Stimulated activated CD4-positive, alpha-beta T cell treated with anti-CD3 and anti-CD28 coated beads, Interleukin-1b, Interleukin-23, amount 100 ng/mL, for 24 hours (primary cell): ENCODE results near the gene BANF2.

Experiments
- DNase-seq, 4 experiments: peaks; one replicate each; pipeline ENCODE4 v3.0.0-alpha.2; 2020; ENCODE audit warnings: low read depth in 4 of 4, low spot score in 1 of 4

BANF2 gene

GRCh38 chr20:17732907-17733521 is 33.2 kb downstream of the BANF2 start:
- DNase-seq = no peak

DNA sequence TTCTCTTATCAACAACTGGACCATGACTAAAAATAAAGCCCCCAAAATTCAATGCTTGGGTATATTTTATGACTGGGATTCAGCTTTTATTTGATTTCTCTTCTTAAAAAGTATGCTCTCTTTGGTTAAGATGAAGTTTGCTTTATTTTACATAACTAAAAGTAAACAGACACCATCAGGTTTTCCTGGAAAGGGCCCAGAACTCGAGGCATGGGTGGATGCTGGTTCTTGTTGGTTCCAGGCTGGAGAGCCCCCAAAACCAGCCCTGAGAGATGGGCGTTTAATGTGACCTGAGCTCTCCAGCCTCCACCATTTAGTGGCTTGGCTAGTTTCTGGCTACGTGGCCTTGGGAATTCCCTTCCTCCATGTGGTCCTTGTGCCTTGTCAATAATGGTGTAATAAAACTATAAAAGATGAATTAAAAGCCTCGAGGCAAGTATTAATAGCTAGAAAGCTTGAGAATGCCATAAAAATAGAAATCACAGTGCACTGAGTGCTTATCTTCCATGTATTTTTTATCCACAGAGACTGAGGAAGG is 34.1 kb downstream of the BANF2 start:
- DNase-seq = no peak

DNA sequence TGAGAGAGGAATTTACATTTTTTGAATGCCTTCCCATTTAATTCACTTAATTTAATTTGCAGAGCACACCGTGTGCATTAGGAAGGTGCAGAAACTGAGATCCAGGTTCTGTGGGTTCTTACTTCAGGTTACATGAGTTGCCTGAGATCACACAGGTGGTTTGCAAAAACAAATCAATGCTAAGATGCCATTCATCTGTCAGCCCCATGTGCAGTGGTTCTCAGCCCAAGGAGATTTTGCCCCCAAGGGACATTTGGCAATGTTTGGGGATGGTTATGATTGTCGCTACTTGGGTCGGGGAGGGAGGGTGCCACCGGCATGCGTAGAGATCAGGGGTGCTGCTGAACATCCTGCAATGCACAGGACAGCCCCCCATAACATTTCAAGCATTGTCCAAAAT is 34.6 kb downstream of the BANF2 start:
- no peak for DNase-seq

DNA sequence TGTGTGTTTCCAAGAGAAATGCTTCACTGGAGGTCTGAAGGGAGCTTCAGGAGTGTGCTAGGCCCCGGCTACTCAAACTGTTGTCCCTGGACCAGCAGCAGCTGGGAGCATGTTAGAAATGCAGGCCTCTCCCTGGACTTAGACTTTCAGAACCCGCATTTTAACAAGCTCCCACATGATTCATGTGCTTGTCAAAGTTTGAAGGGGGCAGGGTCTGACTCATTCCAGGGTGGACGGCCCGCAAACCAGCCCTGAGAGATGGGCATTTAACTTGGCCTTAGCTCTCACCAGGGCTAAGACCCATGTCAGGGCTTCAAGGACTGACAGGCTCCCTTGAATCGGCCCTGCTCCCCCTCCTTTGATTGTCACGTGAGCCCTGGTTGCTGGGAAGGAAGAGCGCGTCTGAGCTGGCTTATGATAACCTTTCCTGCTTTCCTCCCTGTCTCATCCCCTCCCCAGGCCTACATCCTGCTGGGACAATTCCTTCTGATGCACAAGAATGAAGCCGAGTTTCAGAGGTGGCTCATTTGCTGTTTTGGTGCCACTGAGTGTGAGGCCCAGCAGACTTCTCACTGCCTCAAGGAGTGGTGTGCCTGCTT is 35.5 kb downstream of the BANF2 start:
- DNase-seq = no peak

- no peak for DNase-seq
Observed at GRCh38 chr20:17735959-17736621, 36.3 kb downstream of the BANF2 start.

- no peak for DNase-seq
Observed at GRCh38 chr20:17738154-17738553, 38.4 kb downstream of the BANF2 start.

- no peak for DNase-seq
Observed at GRCh38 chr20:17741220-17741619, 41.5 kb downstream of the BANF2 start.

- DNase-seq = no peak
Observed at GRCh38 chr20:17742731-17743130, 43.0 kb downstream of the BANF2 start.

DNA sequence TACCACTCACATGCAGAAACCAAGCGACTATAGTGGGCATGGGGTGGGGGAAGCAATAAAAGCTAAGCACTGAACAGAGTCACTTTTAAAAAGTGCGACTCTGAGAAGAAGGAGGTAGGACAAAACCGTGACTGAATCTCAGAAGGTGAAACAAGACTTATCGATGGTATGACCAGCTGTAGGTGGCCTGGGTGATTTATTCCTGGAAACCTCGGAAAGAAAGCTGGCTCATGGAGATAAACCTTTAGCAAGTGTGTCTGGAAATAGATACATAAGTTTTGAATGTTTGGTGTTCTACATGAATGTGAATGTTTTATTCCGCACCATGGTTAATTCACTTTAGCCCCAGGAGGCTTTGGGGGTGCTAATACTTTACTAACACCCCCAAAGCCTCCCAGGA is 43.9 kb downstream of the BANF2 start:
- DNase-seq = no peak

DNA sequence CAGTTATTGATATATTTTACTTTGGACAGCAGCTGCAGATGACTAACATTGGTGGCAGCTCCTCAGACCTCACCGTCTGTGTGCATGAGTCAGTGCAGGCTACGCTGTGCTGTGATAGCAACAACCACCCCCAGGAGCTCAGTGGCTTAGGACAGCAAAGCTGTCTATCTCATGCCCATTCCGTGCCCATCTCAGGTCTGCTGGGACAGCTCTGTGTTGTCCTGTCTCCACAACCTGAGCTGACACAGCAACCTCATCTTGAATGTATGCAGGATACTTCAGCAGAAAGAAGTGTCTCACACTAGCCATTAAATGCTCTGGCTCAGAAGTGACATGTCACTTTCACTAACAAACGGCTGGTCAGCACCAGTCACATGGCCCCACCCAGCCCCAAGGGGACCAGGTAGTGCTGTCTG is 47.7 kb downstream of the BANF2 start:
- DNase-seq = no peak

GRCh38 chr20:17748279-17748678 is 48.5 kb downstream of the BANF2 start:
- no peak for DNase-seq

- no peak for DNase-seq
Observed at GRCh38 chr20:17749626-17749977, 49.8 kb downstream of the BANF2 start.

DNA sequence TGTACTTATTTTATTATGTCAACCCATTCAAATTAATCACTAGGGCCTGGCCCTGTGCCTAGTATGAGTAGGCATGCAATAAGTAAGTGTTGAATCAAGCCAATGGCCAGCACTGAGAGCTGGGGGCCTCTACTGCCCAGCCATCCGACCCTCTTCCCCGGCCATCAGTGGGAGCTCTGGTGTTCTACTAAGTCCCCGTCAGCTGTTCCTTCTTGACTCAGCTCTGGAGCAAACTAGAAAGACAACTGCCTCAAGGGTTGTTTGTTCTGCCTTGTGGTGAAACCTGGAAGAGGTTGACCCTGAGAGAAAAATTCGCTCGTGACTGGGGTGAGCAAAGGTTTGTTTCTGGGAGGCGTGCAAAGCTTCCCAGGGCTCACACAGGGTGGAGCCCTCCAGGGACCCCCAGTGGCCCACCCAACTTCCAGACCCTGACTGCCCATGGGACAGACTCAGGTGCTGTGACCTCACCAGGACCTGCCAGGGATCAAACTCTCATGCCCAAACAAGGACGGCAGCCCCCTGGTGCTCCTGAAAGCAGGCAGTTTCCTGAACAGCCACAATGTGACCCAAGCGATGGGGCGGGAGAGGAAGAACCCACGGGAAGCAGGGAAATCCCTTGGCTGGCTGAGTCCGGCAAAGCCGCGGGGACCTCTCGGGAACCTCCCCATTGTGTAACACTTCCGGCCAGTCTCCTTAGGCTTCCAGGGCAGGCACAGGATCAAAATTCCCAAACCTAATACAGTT is 50.4 kb downstream of the BANF2 start:
- no peak for DNase-seq

- DNase-seq = no peak
Observed at GRCh38 chr20:17750722-17751045, 50.9 kb downstream of the BANF2 start.

DNA sequence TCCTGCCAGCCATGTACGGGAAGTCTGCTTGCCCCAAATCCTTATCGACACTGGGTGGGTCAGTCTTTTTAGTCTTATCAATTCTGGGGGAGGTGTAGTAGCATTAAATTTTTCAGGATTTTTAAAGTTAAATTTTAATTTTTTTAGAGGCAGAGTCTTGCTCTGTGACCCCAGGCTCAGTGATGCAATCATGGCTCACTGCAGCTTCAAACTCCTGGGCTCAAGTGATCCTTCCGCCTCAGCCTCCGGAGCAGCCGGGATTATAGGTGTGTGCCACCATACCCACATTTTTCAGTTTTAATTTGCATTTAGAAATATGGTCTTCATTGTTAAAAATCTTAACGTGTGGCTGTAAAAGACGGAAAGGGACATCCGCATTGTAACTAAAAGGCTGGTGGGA is 51.9 kb downstream of the BANF2 start:
- no peak for DNase-seq

DNA sequence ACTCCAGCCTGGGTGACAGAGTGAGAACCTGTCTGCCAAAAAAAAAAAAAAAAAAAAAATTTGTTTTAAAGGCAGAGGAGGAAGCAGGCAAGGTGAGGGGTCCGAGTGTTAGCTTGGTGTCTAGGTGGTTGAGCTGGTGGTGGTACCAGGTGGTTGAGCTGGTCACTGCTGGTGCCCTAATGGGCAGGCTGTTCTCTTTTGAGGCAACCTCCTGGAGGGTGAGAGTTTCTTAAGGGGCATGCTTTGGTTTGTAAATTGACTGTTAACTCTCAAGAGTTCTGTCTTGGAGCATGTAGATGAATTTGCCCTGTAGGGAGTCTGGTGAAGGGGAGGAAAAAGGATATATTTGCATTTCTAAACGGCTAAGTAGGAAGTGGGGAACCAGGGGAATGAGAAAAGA is 52.7 kb downstream of the BANF2 start:
- no peak for DNase-seq

- no peak for DNase-seq
Observed at GRCh38 chr20:17753516-17753915, 53.8 kb downstream of the BANF2 start.

- DNase-seq = no peak
Observed at GRCh38 chr20:17756529-17756928, 56.8 kb downstream of the BANF2 start.

DNA sequence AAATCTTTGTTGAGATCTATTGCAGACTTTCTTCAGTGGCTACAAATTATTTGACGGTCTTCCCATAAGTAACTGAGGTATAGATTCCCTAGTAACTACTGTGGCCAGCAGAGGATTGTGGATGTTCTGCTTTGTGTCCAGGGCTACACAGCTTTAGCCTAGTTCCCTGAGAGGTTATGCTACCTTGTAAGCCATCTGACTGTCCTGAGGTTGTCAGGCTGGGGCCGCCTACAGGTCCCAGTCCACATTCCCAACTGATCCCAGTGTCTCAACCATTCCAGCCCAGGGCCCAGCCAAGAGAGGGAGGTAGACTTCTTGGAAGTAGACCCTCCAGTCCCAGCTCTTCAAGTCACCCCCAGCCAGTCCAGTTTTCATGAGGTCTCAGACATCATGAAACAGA is 57.7 kb downstream of the BANF2 start:
- no peak for DNase-seq

DNA sequence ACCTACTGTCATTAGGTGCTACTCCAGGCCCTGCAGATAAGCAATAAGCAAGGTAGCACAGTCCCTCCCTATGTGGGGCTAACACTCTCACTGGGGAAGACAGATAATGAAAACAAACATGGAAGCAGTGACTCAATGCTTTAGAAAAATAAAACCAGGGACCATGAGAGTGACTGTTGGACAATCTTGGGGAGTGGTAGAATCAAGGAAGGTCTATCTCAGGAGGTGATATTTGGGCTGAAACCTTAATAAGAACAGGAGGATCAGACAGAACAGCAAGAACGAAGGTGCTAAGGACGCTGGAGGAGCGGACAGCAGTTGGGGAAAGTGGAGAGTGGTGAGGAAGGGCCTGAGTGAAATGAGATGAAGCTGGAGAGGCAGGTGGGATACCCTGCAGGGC is 58.2 kb downstream of the BANF2 start:
- no peak for DNase-seq

- no peak for DNase-seq
Observed at GRCh38 chr20:17758512-17758911, 58.7 kb downstream of the BANF2 start.

- DNase-seq = no peak
Observed at GRCh38 chr20:17759449-17759848, 59.7 kb downstream of the BANF2 start.
